ACC112 (cell line): Measurements from ENCODE around the gene COA7.
"Not testable (repeated sequence)": the region's sequence is repeated elsewhere in the genome, so short reads cannot be mapped to it uniquely, and the experiment has no call there.

Experiments
- H2AFZ ChIP-seq: fragments of 200-600 bp; sonication (generic); one replicate; pipeline ENCODE4 v1.6.0; 2017; ENCODE audit warnings: antibody characterized with exemption, low read length; ENCODE audit not compliant: unreplicated experiment
- H3K27ac ChIP-seq: fragments of 200-600 bp; sonication (generic); 2 replicates; pipeline ENCODE4 v1.5.1; 2014; ENCODE audit warnings: low read depth, mild to moderate bottlenecking, antibody characterized with exemption, low read length, moderate library complexity
- H3K27me3 ChIP-seq: fragments of 200-600 bp; sonication (generic); 2 replicates; pipeline ENCODE4 v1.6.1; 2014; ENCODE audit warnings: mild to moderate bottlenecking, antibody characterized with exemption, low read length, moderate library complexity, mixed read lengths; ENCODE audit not compliant: insufficient read depth
- H3K36me3 ChIP-seq: fragments of 200-600 bp; sonication (generic); 2 replicates; pipeline ENCODE4 v1.6.1; 2016; ENCODE audit warnings: mild to moderate bottlenecking, antibody characterized with exemption, low read length, moderate library complexity, mixed read lengths; ENCODE audit not compliant: insufficient read depth
- H3K4me1 ChIP-seq: fragments of 200-600 bp; sonication (generic); one replicate; pipeline ENCODE4 v1.6.1; 2016; ENCODE audit warnings: low read length, mixed read lengths; ENCODE audit not compliant: insufficient read depth, unreplicated experiment, control insufficient read depth
- H3K4me3 ChIP-seq: fragments of 200-600 bp; sonication (generic); 2 replicates; pipeline ENCODE4 v1.5.1; 2014; ENCODE audit warnings: mild to moderate bottlenecking, low read depth, low read length
- H3K79me2 ChIP-seq: fragments of 200-600 bp; sonication (generic); one replicate; pipeline ENCODE4 v1.6.0; 2016; ENCODE audit warnings: low read length; ENCODE audit not compliant: control insufficient read depth, unreplicated experiment, insufficient read depth

COA7 gene

GRCh38 chr1:52727114-52727586 is 29.0 kb upstream of the COA7 start:
- peak overlapping the region; percentile 95 for H3K4me3 ChIP-seq
- H3K4me1 ChIP-seq = peaks cover 3% of the 10 kb centered on the region
- H3K36me3 ChIP-seq = no peaks in the 10 kb centered on the region
- peak overlapping the region; percentile 78 for H2AFZ ChIP-seq
- H3K27me3 ChIP-seq = no peaks in the 10 kb centered on the region
- H3K27ac ChIP-seq = no peak overlapping the region
- H3K79me2 ChIP-seq = peaks cover 40% of the 10 kb centered on the region

DNA sequence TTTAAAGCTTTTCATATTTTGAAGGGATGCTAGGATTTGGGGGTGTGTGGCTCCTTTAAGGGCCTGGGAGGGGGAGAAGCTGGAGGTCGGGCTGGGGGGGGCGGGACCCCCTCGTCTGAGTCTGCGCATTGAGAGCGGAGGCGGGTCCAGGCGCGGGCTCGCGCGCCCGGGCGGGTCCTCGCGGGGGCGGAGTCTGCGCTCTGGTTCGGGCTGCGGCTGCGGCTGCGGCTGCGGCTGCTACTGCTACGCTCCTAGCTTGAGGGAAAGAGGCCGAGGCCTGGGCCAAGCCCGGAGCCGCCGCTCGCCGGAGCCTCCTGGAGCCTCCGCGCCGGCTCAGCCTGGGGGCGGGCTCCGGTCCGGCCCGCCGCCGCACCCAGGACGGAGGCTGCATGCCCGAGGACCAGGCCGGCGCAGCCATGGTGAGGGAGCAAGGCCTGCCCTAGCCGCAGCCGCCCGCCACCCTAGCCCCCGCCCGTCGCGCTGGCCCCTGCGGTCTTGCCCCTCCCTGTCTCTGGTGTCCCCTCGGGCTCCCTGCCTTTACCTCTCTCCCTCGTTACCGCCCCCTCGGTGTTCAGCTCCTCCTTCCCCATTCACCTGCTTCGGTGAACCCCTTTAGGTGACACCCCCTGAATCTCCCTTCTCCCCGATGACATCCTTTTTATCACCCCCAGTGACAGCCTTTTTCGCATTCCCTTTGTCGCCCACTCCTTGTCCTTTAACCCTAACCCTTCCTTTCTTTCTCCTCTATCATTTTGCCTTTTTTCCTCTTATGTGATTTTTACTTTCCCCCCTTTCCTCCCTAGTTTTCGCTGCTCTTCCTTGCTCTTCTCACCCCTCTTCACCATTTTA is 28.3 kb upstream of the COA7 start, which contains the start of gene ZYG11B:
Gene ZYG11B, plus strand, starts transcription at position 189 of the 849 bp plus-strand sequence. Its CDS starts 201 bp downstream, at position 390.
- Histone ChIP-seq H3K27ac (no peak within 1 kb of the TSS), H2AFZ (peak within 1 kb of the TSS; percentile 99), H3K79me2 (peaks cover 40% of the 10 kb centered on the region), H3K4me1 (peaks cover 3% of the 10 kb centered on the region), H3K4me3 (peak within 1 kb of the TSS; percentile 95), H3K27me3 (no peaks in the 10 kb centered on the region), H3K36me3 (no peaks in the 10 kb centered on the region)

DNA sequence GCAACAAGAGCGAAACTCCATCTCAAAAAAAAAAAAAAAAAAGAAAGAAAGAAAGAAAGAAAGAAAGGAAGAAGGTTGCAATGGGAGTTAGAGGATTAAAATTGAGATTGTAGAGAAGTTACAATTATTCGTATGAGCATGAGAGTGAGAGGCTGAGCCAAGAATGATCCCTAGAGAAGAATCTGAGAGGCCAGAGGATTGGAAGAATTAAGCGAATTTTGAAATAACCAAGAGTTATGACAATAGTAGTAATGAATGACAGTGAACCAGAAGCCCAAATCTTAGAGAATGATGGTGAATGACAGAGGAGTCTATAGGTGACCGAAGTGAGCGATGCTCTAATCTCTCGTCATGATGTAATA is 27.7 kb upstream of the COA7 start:
- H3K27me3 ChIP-seq = no peaks in the 10 kb centered on the region
- H2AFZ ChIP-seq = peak overlapping the region; percentile 99
- H3K4me3 ChIP-seq = peak overlapping the region; percentile 95
- peaks cover 36% of the 10 kb centered on the region for H3K79me2 ChIP-seq
- no peaks in the 10 kb centered on the region for H3K36me3 ChIP-seq
- peaks cover 3% of the 10 kb centered on the region for H3K4me1 ChIP-seq
- no peak overlapping the region for H3K27ac ChIP-seq

GRCh38 chr1:52723260-52723659 is 25.1 kb upstream of the COA7 start:
- Histone ChIP-seq H3K27ac (no peak overlapping the region), H3K4me1 (peaks cover 3% of the 10 kb centered on the region), H2AFZ (no peak overlapping the region), H3K4me3 (no peak overlapping the region), H3K79me2 (peaks cover 16% of the 10 kb centered on the region), H3K36me3 (no peaks in the 10 kb centered on the region), H3K27me3 (no peaks in the 10 kb centered on the region)

- not testable (repeated sequence) for H3K4me3 ChIP-seq, H3K4me1 ChIP-seq, H3K27me3 ChIP-seq, H3K27ac ChIP-seq, H2AFZ ChIP-seq, H3K36me3 ChIP-seq, H3K79me2 ChIP-seq
These were observed 17.1 kb upstream of the COA7 start for GRCh38 chr1:52715296-52715695.

GRCh38 chr1:52713590-52713989 is 15.4 kb upstream of the COA7 start:
- no peaks in the 10 kb centered on the region for H3K27me3 ChIP-seq
- H3K36me3 ChIP-seq = no peaks in the 10 kb centered on the region
- H3K4me1 ChIP-seq = no peaks in the 10 kb centered on the region
- no peaks in the 10 kb centered on the region for H3K79me2 ChIP-seq
- no peak overlapping the region for H3K4me3 ChIP-seq
- no peak overlapping the region for H3K27ac ChIP-seq
- no peak overlapping the region for H2AFZ ChIP-seq

DNA sequence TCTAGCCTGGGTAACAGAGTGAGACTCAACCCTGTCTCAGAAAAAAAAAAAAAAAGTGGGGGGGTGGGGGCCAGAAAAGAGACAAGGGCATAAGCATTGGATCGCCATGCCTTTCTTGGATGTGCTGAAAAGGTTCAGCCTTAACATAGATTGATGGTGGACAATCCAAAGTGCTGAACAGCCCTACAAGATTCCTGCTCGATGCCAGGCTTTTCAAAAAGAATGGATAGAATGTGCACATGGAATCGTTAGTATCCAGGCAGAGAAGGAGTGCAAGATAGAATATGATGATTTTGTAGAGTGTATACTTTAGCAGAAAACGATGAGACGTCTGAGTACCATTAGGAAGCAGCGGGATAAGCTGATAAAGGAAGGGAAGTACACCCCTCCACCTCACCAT is 10.9 kb upstream of the COA7 start:
- no peaks in the 10 kb centered on the region for H3K36me3 ChIP-seq
- H3K79me2 ChIP-seq = no peaks in the 10 kb centered on the region
- no peak overlapping the region for H3K27ac ChIP-seq
- H3K27me3 ChIP-seq = no peaks in the 10 kb centered on the region
- peaks cover 6% of the 10 kb centered on the region for H3K4me1 ChIP-seq
- no peak overlapping the region for H3K4me3 ChIP-seq
- H2AFZ ChIP-seq = no peak overlapping the region

- no peaks in the 10 kb centered on the region for H3K79me2 ChIP-seq
- H3K27me3 ChIP-seq = no peaks in the 10 kb centered on the region
- H3K36me3 ChIP-seq = no peaks in the 10 kb centered on the region
- H3K4me3 ChIP-seq = no peak overlapping the region
- H3K4me1 ChIP-seq = peaks cover 6% of the 10 kb centered on the region
- H2AFZ ChIP-seq = peak overlapping the region; percentile 21
- H3K27ac ChIP-seq = peak overlapping the region; percentile 27; the same call in 1 of the 2 replicates
These were observed 9.9 kb upstream of the COA7 start for GRCh38 chr1:52707927-52708655.

GRCh38 chr1:52706941-52707926 is 9.1 kb upstream of the COA7 start:
- no peaks in the 10 kb centered on the region for H3K79me2 ChIP-seq
- no peak overlapping the region for H3K4me3 ChIP-seq
- H3K27ac ChIP-seq = no peak overlapping the region
- H2AFZ ChIP-seq = no peak overlapping the region
- no peaks in the 10 kb centered on the region for H3K36me3 ChIP-seq
- H3K4me1 ChIP-seq = peaks cover 6% of the 10 kb centered on the region
- H3K27me3 ChIP-seq = no peaks in the 10 kb centered on the region

DNA sequence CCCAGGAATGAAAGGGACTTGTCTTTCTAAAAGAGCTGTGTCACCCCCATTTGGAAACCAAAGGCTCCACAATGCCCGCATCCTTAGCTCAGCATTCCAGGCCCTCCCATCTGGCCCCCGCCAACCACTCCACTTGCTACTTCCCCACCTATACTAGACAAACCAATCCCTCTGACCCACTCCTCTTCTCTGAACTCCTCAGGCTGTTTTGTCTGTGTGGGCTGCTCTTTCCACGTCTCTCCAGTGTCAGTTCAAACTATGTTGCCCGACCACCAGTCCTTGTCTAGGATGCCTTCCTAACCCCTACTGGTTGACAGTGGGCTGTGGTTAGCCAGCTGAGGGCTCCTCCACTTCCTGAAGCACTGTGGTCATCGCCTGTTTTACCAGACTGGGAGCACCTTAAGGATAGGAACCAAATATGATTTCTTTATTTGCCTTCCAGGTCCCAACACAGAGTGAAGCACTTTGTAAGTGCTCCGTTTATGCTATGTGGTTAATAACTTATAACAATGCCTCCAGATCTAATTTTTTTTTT is 8.1 kb upstream of the COA7 start:
- no peaks in the 10 kb centered on the region for H3K36me3 ChIP-seq
- no peaks in the 10 kb centered on the region for H3K27me3 ChIP-seq
- H3K27ac ChIP-seq = no peak overlapping the region
- peaks cover 6% of the 10 kb centered on the region for H3K4me1 ChIP-seq
- H3K79me2 ChIP-seq = no peaks in the 10 kb centered on the region
- no peak overlapping the region for H2AFZ ChIP-seq
- no peak overlapping the region for H3K4me3 ChIP-seq
